OCI-LY3 (cell line): ENCODE data around the gene LRP4.

Experiments used
- EZH2phosphoT487 ChIP-seq: fragments of 200-600 bp; shearing (Covaris generic); IDR thresholded peaks from 2 replicates; pipeline ENCODE4 v1.6.1; 2018; ENCODE audit warnings: antibody characterized with exemption, mixed run types, low read depth
- TF ChIP-seq, protein P1 (sequence below): fragments of 200-600, 300-600 bp; sonication (generic); IDR thresholded peaks from 2 replicates; pipeline ENCODE4 v1.5.1; 2014; ENCODE audit warnings: antibody characterized with exemption, low read length, low read depth

DNA sequence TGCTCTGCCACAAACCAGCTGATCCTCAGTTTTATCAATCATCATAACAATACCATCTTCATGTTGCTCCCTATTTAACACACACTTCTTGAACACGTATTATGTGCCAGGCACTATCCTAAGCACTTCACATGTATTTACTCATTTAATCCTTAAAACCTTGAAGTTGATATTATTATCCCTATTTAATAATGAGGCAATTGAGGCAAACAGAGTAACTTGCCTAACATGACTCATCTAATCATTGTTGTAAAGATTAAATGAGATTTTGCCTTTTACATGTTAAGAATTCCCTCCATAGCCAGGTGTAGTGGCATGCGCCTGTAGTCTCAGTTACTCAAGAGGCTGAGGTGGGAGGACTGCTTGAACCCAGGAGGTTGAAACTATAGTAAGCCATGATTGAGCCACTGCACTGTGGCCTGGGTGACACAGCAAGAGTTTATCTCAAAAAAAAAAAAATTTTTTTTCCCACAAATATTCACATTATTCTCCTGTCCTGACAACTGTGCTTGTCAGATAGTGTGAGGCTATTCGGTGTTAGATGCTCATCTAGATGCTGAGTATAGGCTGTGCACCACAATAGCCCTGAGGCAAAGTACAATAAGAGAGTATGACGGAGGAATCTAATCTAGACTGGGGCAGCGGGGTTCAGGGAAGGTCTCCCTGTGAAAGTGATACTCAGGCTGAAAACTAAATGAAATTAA lies 85.7 kb downstream of the LRP4 start:
- TF ChIP-seq, protein P1, sequence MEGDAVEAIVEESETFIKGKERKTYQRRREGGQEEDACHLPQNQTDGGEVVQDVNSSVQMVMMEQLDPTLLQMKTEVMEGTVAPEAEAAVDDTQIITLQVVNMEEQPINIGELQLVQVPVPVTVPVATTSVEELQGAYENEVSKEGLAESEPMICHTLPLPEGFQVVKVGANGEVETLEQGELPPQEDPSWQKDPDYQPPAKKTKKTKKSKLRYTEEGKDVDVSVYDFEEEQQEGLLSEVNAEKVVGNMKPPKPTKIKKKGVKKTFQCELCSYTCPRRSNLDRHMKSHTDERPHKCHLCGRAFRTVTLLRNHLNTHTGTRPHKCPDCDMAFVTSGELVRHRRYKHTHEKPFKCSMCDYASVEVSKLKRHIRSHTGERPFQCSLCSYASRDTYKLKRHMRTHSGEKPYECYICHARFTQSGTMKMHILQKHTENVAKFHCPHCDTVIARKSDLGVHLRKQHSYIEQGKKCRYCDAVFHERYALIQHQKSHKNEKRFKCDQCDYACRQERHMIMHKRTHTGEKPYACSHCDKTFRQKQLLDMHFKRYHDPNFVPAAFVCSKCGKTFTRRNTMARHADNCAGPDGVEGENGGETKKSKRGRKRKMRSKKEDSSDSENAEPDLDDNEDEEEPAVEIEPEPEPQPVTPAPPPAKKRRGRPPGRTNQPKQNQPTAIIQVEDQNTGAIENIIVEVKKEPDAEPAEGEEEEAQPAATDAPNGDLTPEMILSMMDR = no peak
- TF ChIP-seq EZH2phosphoT487 = no peak
